ENCODE measurements around the gene GPR26. TPM values are rescaled to one million over a fixed set of nuclear protein-coding genes. Genes with fewer than 3 reads are reported as not detected.
"Not testable (repeated sequence)": the region's sequence is repeated elsewhere in the genome, so short reads cannot be mapped to it uniquely, and the experiment has no call there.

The GPR26 gene
- total RNA-seq, 2 experiments from 2014 or later = not detected

- CTCF ChIA-PET = no interaction called here
- Mint-ChIP-seq H3K4me1 (ENCODE audit: low read depth) (no peaks in the 10 kb centered on the region), H3K27ac (no peak overlapping the region), H3K36me3 (ENCODE audit: low read depth) (no peaks in the 10 kb centered on the region), H3K4me3 (no peak overlapping the region), H3K9me3 (ENCODE audit: insufficient read depth) (no peaks in the 10 kb centered on the region), H3K27me3 (ENCODE audit: low read depth) (no peaks in the 10 kb centered on the region)
- ATAC-seq = no peak
- POLR2A ChIA-PET = no interaction called here
- DNase-seq = no peak
These were observed 56.2 kb downstream of the GPR26 start for GRCh38 chr10:123722351-123722750.

GRCh38 chr10:123724747-123725146, 58.6 kb downstream of the GPR26 start:
- Mint-ChIP-seq H3K9me3 (ENCODE audit: insufficient read depth) (no peaks in the 10 kb centered on the region), H3K4me3 (no peak overlapping the region), H3K27ac (no peak overlapping the region), H3K27me3 (ENCODE audit: low read depth) (no peaks in the 10 kb centered on the region), H3K4me1 (ENCODE audit: low read depth) (no peaks in the 10 kb centered on the region), H3K36me3 (ENCODE audit: low read depth) (no peaks in the 10 kb centered on the region)
- ChIA-PET CTCF (no interaction called here), POLR2A (no interaction called here)
- ATAC-seq (no peak), DNase-seq (no peak)

- ATAC-seq = no peak
These were observed 60.2 kb downstream of the GPR26 start for GRCh38 chr10:123726381-123726780.

GRCh38 chr10:123726836-123727235, 60.7 kb downstream of the GPR26 start:
- ChIA-PET CTCF (no interaction called here), POLR2A (no interaction called here)
- Mint-ChIP-seq H3K9me3 (ENCODE audit: insufficient read depth) (no peaks in the 10 kb centered on the region), H3K36me3 (ENCODE audit: low read depth) (no peaks in the 10 kb centered on the region), H3K27ac (no peak overlapping the region), H3K27me3 (ENCODE audit: low read depth) (no peaks in the 10 kb centered on the region), H3K4me1 (ENCODE audit: low read depth) (no peaks in the 10 kb centered on the region), H3K4me3 (no peak overlapping the region)
- no peak for ATAC-seq
- DNase-seq = no peak

More at GRCh38 chr10:123726381-123726780, 60.2 kb downstream of the GPR26 start:
- no peaks in the 10 kb centered on the region for H3K4me1 Mint-ChIP-seq (ENCODE audit: low read depth)
- no peaks in the 10 kb centered on the region for H3K9me3 Mint-ChIP-seq (ENCODE audit: insufficient read depth)
- H3K36me3 Mint-ChIP-seq (ENCODE audit: low read depth) = no peaks in the 10 kb centered on the region
- no peak overlapping the region for H3K4me3 Mint-ChIP-seq
- no peaks in the 10 kb centered on the region for H3K27me3 Mint-ChIP-seq (ENCODE audit: low read depth)
- DNase-seq = no peak
- no peak overlapping the region for H3K27ac Mint-ChIP-seq
- CTCF ChIA-PET = no interaction called here
- POLR2A ChIA-PET = no interaction called here

GRCh38 chr10:123729523-123729922, 63.4 kb downstream of the GPR26 start:
- CTCF ChIA-PET = no interaction called here
- POLR2A ChIA-PET = no interaction called here
- Mint-ChIP-seq H3K9me3 (ENCODE audit: insufficient read depth) (no peaks in the 10 kb centered on the region), H3K27me3 (ENCODE audit: low read depth) (no peaks in the 10 kb centered on the region), H3K4me1 (ENCODE audit: low read depth) (no peaks in the 10 kb centered on the region), H3K36me3 (ENCODE audit: low read depth) (no peaks in the 10 kb centered on the region), H3K4me3 (no peak overlapping the region), H3K27ac (no peak overlapping the region)
- DNase-seq (no peak), ATAC-seq (no peak)

GRCh38 chr10:123736917-123737316, 70.8 kb downstream of the GPR26 start:
- H3K9me3 Mint-ChIP-seq (ENCODE audit: insufficient read depth); POLR2A ChIA-PET; H3K27me3 Mint-ChIP-seq (ENCODE audit: low read depth); H3K4me3 Mint-ChIP-seq; ATAC-seq; H3K27ac Mint-ChIP-seq; H3K36me3 Mint-ChIP-seq (ENCODE audit: low read depth); DNase-seq; CTCF ChIA-PET; H3K4me1 Mint-ChIP-seq (ENCODE audit: low read depth): not testable (repeated sequence)

- H3K4me3 Mint-ChIP-seq = no peak overlapping the region
- no peaks in the 10 kb centered on the region for H3K4me1 Mint-ChIP-seq (ENCODE audit: low read depth)
- H3K27me3 Mint-ChIP-seq (ENCODE audit: low read depth) = no peaks in the 10 kb centered on the region
- ATAC-seq = no peak
- ChIA-PET POLR2A (no interaction called here), CTCF (no interaction called here)
- no peaks in the 10 kb centered on the region for H3K36me3 Mint-ChIP-seq (ENCODE audit: low read depth)
- H3K27ac Mint-ChIP-seq = no peak overlapping the region
- no peak for DNase-seq
- H3K9me3 Mint-ChIP-seq (ENCODE audit: insufficient read depth) = no peaks in the 10 kb centered on the region
These were observed 75.0 kb downstream of the GPR26 start for GRCh38 chr10:123741146-123741545.

- H3K9me3 Mint-ChIP-seq (ENCODE audit: insufficient read depth) = no peaks in the 10 kb centered on the region
These were observed 75.6 kb downstream of the GPR26 start for GRCh38 chr10:123741711-123742110.

GRCh38 chr10:123742751-123743440, 76.7 kb downstream of the GPR26 start:
- ATAC-seq (no peak), DNase-seq (no peak)
- no peaks in the 10 kb centered on the region for H3K9me3 Mint-ChIP-seq (ENCODE audit: insufficient read depth)
- no peaks in the 10 kb centered on the region for H3K36me3 Mint-ChIP-seq (ENCODE audit: low read depth)
- no peak overlapping the region for H3K27ac Mint-ChIP-seq
- H3K4me1 Mint-ChIP-seq (ENCODE audit: low read depth) = no peaks in the 10 kb centered on the region
- ChIA-PET POLR2A (no interaction called here), CTCF (no interaction called here)
- H3K27me3 Mint-ChIP-seq (ENCODE audit: low read depth) = no peaks in the 10 kb centered on the region
- no peak overlapping the region for H3K4me3 Mint-ChIP-seq

More at GRCh38 chr10:123741711-123742110, 75.6 kb downstream of the GPR26 start:
- ATAC-seq = no peak
- ChIA-PET CTCF (no interaction called here), POLR2A (no interaction called here)
- Mint-ChIP-seq H3K27me3 (ENCODE audit: low read depth) (no peaks in the 10 kb centered on the region), H3K27ac (no peak overlapping the region), H3K4me1 (ENCODE audit: low read depth) (no peaks in the 10 kb centered on the region), H3K36me3 (ENCODE audit: low read depth) (no peaks in the 10 kb centered on the region), H3K4me3 (no peak overlapping the region)
- DNase-seq = no peak

GRCh38 chr10:123743441-123744223, 77.5 kb downstream of the GPR26 start:
- no peaks in the 10 kb centered on the region for H3K4me1 Mint-ChIP-seq (ENCODE audit: low read depth)
- ATAC-seq (no peak), DNase-seq (no peak)
- H3K27ac Mint-ChIP-seq = no peak overlapping the region
- no peaks in the 10 kb centered on the region for H3K9me3 Mint-ChIP-seq (ENCODE audit: insufficient read depth)
- ChIA-PET CTCF (no interaction called here), POLR2A (no interaction called here)
- no peaks in the 10 kb centered on the region for H3K36me3 Mint-ChIP-seq (ENCODE audit: low read depth)
- H3K27me3 Mint-ChIP-seq (ENCODE audit: low read depth) = no peaks in the 10 kb centered on the region
- no peak overlapping the region for H3K4me3 Mint-ChIP-seq

- POLR2A ChIA-PET = no interaction called here
- ATAC-seq (no peak), DNase-seq (no peak)
These were observed 78.0 kb downstream of the GPR26 start for GRCh38 chr10:123744224-123744536.

More at GRCh38 chr10:123744224-123744536, 78.0 kb downstream of the GPR26 start:
- CTCF ChIA-PET = no interaction called here
- Mint-ChIP-seq H3K36me3 (ENCODE audit: low read depth) (no peaks in the 10 kb centered on the region), H3K27me3 (ENCODE audit: low read depth) (no peaks in the 10 kb centered on the region), H3K4me1 (ENCODE audit: low read depth) (no peaks in the 10 kb centered on the region), H3K27ac (no peak overlapping the region), H3K4me3 (no peak overlapping the region), H3K9me3 (ENCODE audit: insufficient read depth) (no peaks in the 10 kb centered on the region)

Measured in activated CD8-positive, alpha-beta T cell treated with anti-CD3 and anti-CD28 coated beads, Interleukin-2, amount 10 ng/mL, durations not matched to agents 7 days and 5 days (primary cell).